HG03432 (cell line): Measurements from ENCODE around the gene SELENOF.
A peak's percentile ranks its signal among the peaks of the same experiment; 100 is the strongest.
"Not testable (repeated sequence)": the region's sequence is repeated elsewhere in the genome, so short reads cannot be mapped to it uniquely, and the experiment has no call there.

Experiments used
- ATAC-seq: cut with Tn5 transposase; IDR thresholded peaks from one replicate; pipeline ENCODE4 v1.9.1; 2021; ENCODE audit warnings: mild to moderate bottlenecking, moderate library complexity; ENCODE audit not compliant: unreplicated experiment

SELENOF gene

DNA sequence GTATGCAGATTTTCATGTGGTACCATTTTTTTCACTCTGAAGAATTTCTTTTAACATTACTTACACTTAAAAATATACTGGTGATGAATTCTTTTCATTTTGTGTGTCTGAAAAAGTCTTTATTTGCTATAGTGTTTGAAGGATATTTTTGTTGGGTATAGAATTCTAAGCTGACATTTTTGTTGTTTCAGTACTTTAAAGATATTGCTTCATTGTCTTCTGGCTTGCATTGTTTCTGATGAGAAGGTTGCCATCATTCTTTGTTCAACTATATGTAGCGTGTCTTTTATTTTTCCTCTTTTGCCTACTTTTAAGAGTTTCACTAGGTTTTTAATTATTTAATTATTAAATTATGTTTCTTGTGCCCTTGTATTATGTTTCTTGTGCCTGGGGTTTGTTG lies 8.5 kb upstream of the SELENOF start:
- no peak for ATAC-seq

DNA sequence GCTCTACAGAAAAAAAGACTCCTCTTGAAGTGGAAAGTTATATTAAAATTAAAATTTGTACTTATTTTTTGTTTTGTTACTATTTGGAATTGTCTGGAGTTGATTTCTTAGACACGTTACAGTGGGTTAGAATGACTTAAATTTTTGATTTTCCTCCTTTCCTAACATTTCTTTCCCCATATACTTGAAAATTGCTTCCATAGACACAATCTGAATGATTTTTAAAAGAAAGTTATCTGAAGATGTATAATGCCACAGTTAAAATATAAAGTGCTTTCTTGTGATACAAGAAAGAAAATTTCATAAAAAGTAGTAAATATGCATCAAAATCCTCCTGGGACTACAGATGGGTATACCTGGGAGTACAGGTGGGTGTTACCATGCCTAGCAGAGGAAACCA lies 2.8 kb upstream of the SELENOF start:
- ATAC-seq = no peak

DNA sequence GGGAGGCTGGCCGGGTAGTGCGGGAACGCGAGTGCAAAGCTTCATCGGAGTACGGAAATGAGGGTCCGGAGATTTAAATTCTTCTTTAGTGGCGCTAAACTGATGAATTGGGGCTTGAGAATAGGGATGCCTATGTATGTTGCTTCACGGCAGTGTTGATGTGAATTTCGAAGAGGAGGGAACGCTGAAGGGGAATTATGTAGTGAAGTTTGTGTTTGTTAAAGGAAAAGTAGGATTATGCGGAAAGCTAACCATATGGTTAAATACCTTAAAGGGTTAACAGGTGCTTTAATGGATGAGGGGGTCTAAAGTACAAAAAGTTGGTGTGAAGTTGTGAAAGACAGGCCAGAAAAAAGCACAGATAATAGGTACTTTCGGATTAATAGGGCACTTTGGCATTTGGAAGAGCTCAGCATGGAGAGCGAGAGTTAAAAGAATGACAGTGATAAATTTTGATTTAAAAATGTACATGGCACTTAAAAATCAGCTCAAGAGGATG lies 1.9 kb upstream of the SELENOF start:
- no peak for ATAC-seq

DNA sequence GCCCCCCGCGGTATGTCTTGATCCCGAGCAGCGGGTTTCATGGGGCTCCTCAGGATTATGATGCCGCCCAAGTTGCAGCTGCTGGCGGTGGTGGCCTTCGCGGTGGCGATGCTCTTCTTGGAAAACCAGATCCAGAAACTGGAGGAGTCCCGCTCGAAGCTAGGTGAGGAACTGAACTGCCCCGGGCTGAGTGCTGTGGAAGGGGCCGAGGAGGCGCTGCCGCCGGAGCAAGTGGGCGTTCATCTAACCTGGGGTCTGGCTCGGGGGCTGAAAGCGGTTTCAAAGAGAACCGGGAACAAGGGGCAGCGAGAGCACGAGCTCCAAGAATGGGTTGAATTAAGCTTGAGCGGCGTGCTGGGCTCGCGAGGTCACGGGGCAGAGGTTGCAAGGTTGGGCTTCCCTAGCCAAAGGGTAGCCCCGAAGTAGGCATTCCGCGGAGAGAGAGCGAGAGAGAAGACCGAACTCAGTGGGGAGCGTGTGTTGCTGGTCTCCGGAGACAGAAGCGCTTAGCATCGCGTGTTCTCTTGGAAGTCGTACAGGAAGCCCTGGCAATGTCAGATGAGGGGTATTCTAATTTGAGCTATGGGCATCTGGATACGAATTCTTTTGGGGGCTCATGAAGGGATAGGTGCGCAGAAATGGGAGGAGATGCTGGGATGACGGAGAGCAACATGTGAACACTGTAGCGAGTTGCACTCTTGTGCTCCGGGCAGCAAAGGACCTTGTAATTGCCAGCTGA lies 1.2 kb upstream of the SELENOF start:
- peak; percentile 16 for ATAC-seq

DNA sequence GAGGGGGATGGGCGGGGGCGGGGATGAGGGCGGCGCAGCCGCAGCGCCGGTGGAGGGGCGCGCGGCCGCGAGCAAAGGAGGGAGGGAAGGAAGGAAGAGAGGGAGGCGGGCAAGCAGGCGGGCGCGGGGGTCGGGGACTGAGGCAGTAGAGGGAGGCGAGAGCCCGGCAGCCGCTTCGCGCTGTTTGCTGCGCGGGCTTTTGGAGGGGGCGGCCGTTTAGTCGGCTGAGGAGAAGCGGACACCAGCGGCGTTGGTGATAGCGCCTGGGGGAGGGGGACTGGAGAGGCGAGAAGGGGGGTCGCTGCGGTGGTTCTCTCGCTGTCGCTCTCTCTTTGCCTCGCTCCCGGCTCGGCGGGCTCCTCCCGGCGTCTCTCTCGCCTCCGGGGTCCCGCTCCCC lies 673 bp upstream of the SELENOF start, which contains the start of gene HS2ST1:
HS2ST1 (plus strand) TSS at position 35 of the 397 bp plus-strand sequence.
- no peak for ATAC-seq

DNA sequence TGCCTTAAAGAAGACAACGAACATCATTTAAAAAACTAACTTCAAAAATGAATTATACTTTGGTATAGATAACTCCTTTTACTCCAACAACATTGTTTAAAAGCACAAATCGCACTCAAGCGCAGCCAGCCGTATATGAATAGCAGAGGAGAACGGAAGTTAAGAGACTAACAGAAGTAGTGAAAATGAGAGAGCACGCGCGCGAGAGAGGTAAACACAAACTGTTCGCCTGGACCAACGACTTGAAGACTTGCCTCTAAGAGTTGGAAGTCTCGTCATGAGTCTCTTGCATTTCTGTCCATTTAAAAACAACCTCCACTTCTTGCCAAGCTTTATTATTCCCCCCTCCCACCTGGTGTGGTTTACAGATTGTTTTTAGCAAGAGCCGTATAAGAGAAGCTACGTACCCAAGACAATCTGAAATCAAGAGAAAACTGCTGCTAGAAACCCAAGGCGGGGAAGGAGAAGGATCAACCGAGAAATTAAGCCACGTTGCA lies 479 bp downstream of the SELENOF start:
- no peak for ATAC-seq

DNA sequence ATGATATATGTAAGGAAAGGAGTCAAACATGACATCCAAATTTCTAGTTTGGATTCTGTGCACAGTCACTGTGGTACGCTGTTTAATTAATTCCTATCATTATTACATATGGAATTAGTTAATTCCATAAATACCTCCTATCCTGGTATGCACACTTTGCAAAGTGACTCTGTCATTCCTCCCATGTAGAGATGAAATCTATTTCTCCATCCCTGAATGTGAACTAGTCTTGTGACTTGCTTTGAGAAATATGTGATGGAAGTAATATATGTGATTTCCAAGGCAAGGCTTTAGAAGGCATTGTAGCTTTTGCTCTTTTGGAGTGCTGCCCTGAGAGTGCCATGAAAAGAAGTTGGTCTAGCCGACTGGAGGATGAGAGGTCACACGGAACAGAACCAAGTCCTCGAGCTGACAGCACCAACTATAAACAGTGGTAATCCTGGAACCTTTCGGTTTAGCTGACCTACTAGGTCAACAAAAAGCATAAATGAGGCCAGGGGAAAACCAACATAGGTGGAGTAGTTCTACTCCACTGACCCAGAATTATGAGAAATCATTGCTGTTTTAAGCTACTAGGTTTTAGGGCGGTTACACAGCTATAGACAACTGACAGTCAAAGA lies 1.5 kb downstream of the SELENOF start:
- ATAC-seq = no peak

DNA sequence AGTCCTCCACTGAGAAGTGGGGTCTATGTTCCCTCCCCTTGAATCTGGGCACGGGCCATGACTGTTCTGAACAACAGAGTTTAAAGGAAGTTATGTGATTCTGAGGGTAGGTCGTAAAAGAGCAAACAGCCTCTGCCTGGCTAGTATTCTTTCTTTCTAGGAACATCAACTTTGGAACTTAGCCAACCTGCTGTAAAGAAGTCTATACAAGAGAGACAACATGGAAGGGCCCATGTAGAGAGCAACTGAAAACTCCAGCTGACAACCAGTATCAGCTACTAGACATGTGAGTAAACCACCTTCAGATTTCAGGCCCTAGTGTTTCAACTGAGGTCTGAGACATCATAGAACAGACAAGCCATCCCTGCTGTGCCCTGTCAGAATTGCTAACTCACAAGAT lies 7.5 kb downstream of the SELENOF start:
- no peak for ATAC-seq

DNA sequence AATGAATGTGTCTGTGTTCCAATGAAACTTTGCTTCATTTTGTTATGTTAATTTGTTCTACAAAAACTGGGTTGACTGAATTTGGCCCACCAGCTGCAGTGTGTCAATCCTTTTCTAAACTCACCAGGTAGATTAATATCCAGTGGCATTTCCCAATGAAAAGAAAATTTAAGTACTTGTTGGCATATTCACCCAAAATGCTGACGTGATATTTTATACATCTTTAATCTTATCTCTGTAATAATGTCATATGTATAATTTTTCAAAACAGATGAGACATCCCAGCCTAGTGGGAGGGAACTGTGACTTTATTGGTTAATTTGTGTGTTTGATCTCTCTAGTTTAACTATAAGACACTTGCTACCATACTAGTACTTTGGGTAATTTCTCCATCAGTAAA lies 8.1 kb downstream of the SELENOF start:
- no peak for ATAC-seq

DNA sequence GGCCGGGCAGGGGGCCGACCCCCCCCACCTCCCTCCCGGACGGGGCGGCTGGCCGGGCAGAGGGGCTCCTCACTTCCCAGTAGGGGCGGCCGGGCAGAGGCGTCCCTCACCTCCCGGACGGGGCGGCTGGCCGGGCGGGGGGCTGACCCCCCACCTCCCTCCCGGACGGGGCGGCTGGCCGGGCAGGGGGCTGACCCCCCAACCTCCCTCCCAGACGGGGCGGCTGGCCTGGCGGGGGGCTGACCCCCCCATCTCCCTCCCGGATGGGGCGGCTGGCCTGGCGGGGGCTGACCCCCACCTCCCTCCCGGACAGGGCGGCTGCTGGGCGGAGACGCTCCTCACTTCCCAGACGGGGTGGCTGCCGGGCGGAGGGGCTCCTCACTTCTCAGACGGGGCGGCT lies 14.5 kb downstream of the SELENOF start:
- ATAC-seq = not testable (repeated sequence)

DNA sequence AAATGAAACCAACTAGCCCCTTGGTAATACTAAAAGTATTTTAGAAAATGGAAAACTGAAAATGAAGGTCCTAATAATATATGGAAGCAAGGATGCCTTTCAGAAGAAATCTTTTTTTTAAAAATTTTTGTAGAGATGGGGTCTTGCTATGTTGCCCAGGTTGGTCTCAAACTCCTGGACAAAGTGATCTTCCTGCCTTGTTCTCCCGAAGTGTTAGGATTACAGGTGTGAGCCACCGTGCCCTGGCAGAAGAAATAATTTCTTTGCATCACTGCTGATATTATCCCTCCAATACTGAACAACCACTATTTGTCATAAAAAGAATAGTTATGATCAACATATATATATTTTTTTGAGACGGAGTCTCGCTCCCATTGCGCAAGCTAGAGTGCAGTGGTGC lies 25.6 kb downstream of the SELENOF start:
- ATAC-seq = no peak

DNA sequence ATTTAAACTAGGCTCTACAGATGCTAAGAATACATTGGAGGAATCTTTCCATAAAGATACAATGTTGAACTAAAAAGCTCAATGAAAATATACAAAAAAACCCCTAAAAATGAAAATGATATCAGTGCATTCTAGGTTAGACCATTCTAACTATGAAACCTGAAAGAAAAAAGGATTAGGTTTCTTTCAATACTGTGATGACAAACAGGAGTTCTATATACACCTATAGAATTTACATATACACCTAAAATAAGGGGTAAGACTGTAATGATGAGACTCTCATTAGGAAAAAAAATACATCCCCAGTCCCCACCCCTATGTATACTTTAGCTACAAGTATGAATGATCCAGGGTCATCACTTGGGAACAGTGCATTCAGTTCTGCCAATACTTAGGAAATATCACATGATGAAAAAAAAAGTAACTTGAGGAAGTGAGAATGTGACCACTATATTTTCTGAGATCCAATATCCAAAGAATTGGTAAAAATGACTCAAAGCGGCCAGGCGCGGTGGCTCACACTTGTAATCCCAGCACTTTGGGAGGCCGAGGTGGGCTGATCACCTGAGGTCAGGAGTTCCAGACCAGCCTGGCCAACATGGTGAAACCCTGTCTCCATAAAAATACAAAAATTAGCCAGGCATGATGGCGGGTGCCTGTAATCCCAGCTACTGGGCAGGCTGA lies 26.3 kb downstream of the SELENOF start:
- ATAC-seq = no peak

DNA sequence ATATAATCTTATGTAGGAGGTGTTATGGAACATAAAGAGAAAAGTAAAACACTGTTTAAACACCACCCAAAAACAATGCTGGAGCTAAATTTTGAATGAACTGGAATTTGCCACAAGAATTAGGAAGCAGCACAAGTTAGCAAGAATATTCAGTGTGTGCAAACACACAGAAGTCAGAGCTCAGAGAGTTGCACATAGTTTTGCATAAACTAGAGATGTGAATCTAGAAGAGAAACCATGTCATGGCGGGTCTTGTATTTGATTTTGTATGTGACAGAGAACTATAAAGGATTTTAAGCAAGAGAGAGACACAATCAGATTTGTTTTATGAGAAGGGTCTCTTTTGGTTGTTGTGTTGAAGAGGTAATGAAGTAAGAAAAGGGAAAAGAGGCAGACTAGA lies 38.2 kb downstream of the SELENOF start:
- ATAC-seq = no peak

DNA sequence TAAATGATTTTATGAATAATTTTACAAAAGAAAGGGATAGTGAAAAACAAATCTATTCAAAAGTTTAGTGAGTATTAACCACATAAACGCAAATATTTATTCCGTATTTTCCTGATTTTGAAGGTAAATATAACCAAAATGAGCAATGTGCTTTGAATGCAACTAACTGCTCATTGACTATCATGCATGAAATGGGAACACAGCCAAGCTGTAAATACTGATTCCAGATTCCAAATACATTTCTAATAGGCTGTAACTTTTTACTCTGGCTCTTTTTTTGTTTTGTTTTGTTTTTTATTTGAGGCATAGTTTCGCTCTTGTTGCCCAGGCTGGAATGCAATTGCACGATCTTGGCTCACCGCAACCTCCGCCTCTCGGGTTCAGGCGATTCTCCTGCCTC lies 41.8 kb downstream of the SELENOF start:
- ATAC-seq = no peak

DNA sequence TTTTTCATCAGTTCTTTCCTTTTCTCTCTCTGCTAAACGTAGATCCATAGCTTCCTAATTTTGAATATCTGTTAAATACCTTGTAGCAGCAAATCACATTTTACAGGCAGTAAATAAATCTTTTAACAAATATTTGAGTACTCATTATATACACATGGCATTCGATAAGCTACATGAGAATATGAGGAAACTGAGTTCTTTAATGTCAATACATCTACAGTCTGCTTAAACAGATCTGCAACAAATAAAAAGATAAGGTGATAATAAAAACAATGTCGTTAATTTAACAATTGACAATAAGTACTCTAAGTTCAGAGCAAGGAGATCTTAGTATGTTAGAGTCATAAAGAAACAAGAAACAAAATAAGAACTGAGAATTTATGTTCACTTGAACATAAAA lies 42.9 kb downstream of the SELENOF start:
- no peak for ATAC-seq

DNA sequence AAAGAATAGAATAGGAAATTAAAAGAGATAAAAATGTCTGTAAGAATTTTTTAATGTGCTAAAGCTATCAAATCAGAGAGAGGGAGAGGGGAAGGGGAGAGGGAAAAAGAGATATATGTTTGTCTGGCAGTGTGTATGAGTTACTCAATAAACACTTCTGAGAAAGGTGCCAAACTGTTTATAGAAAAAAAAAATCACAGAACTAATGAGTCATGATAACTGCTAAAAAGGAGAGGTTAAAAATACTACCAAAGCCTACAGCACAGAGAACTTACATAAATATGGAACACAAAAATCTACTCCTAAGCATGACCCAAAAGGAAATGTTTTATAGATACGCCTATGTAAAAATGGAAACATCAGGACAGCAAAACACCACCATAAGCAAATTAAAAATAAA lies 45.4 kb downstream of the SELENOF start:
- ATAC-seq = no peak

DNA sequence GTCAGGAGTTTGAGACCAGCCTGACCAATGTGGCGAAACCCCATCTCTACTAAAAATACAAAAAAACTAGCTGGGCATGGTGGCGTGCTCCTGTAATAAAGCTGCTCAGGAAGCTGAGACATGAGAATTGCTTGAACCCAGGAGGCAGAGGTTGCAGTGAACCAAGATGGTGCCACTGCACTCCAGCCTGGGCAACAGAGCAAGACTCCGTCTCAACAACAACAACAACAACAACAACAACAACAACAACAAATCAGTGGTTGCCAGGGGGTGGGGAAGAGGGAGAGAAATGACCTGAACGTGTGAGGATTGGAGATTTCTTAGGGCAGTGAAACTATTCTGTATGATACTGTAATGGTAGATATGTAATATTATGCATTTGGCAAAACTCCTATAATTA lies 46.6 kb downstream of the SELENOF start:
- not testable (repeated sequence) for ATAC-seq

DNA sequence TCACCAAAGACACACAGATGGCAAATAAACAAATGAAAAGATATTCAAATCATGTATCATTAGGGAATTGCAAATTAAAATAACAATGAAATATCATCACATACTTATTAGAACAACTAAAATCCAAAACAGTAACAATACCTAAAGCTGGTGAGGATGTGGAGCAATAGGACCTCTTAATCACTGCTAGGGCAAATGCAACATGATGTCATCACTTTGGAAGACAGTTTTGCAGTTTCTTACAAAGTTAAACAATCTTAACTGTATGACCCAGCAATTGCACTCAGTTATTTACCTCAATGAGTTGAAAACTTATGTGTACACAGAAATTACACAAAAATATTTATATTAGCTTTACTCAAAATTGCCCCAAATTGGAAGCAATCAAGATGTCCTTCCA lies 47.3 kb downstream of the SELENOF start:
- ATAC-seq = peak; percentile 39

DNA sequence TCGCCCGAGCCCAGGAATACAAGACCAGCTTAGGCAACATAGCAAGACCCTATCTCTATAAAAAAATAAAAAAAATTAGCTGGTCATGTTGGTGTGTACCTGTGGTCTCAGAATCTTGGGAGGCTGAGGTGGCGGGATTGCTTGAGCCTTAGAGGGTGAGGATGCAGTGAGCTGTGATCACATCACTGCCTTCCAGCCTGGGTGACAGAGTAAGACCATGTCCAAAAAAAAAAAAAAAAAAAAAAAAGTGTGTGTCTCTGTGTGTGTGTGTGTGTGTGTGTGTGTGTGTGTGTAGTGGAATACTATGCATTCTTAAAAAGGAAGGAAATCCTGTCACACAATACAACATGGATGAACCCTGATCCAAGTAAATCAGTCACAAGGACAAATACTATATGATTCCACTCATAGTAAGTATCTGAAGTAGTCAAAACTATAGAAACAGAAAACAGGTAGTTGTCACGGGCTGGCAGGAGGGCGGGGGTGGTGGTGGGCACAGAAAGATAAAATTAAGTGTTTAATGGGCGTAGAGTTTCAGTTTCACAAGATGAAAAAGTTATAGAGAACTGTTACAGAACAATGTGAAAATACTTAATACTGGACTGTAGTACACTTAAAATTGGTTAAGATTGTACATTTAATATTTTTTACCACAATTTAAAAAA lies 47.8 kb downstream of the SELENOF start:
- ATAC-seq = peak; percentile 69

DNA sequence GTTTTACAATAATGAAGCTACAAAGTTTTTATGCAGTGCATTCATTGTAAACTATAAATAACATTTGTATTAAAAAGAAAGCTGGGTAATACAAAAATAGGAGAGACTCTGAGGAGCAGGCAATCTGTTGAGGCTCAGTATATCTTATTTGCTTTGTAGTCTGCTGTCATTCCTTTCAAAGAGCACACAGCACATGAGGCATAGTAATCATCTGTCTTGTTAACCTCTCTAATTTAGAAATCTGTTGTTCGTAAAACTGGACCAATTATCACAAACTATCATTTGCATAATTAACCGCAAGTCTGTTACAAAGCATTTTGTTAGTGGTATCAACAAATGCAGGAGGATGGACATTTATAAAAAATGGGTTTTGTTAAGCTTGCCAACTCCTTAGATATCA lies 51.0 kb downstream of the SELENOF start:
- ATAC-seq = no peak

DNA sequence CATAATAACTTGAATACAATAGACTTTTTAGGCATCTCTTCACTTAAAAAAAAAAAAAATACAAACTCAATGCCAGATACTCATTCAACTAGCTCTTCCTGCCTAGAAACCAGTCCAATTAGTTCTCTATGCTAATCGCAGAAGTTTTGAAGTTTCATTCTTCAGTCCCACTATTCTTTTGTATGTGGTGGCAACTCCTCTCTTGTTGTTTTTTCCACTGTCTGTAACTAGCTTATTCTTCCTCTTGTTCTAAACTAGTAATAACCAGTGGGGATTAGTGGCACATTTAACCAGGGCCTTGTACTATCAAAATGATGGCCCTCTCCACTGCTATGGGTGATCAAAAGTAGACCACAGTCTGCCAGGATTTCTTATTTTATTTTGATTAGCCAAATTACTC lies 52.5 kb downstream of the SELENOF start:
- peak; percentile 61 for ATAC-seq
